IMR-90 (cell line): ENCODE data around the gene ATIC.

ENCODE experiments used
- ELK1 ChIP-seq: fragments of 150-350 bp; IDR thresholded peaks from 2 replicates; pipeline ENCODE4 v1.6.1; 2016; ENCODE audit warnings: low read depth, mild to moderate bottlenecking, low read length, moderate library complexity, borderline replicate concordance
- MAFK ChIP-seq: IDR thresholded peaks from 2 replicates; pipeline ENCODE4 v1.6.1; 2012; ENCODE audit warnings: low read depth, low read length, improper control_type of control experiment
- POLR2A ChIP-seq: IDR thresholded peaks from 2 replicates; pipeline ENCODE4 v1.6.1; 2012; ENCODE audit warnings: mild to moderate bottlenecking, low read depth, low read length
- RAD21 ChIP-seq: IDR thresholded peaks from 2 replicates; pipeline ENCODE4 v1.6.1; 2012; ENCODE audit warnings: low read length, improper control_type of control experiment
- RFX5 ChIP-seq: IDR thresholded peaks from 2 replicates; pipeline ENCODE4 v1.8.0; 2012; ENCODE audit warnings: low read depth, mild to moderate bottlenecking, low read length, moderate library complexity
- SMC3 ChIP-seq: fragments of 150-350 bp; IDR thresholded peaks from 2 replicates; pipeline ENCODE4 v1.6.1; 2016; ENCODE audit warnings: low read depth, mild to moderate bottlenecking, antibody characterized with exemption, low read length, moderate library complexity
- USF2 ChIP-seq: fragments of 150-350 bp; IDR thresholded peaks from 2 replicates; pipeline ENCODE4 v1.6.1; 2017; ENCODE audit warnings: mild to moderate bottlenecking, antibody characterized with exemption, low read length, low read depth
- TF ChIP-seq, protein P1 (sequence below): conservative IDR thresholded peaks from 2 replicates; pipeline ENCODE4 v1.5.1; 2012; ENCODE audit warnings: mild to moderate bottlenecking, low read depth, low read length, improper control_type of control experiment

GRCh38 chr2:215358312-215358845 is 46.5 kb downstream of the ATIC start:
- TF ChIP-seq RAD21 (no peak), ELK1 (no peak), POLR2A (no peak), MAFK (no peak), RFX5 (no peak), SMC3 (no peak), USF2 (no peak)
- TF ChIP-seq, protein P1, sequence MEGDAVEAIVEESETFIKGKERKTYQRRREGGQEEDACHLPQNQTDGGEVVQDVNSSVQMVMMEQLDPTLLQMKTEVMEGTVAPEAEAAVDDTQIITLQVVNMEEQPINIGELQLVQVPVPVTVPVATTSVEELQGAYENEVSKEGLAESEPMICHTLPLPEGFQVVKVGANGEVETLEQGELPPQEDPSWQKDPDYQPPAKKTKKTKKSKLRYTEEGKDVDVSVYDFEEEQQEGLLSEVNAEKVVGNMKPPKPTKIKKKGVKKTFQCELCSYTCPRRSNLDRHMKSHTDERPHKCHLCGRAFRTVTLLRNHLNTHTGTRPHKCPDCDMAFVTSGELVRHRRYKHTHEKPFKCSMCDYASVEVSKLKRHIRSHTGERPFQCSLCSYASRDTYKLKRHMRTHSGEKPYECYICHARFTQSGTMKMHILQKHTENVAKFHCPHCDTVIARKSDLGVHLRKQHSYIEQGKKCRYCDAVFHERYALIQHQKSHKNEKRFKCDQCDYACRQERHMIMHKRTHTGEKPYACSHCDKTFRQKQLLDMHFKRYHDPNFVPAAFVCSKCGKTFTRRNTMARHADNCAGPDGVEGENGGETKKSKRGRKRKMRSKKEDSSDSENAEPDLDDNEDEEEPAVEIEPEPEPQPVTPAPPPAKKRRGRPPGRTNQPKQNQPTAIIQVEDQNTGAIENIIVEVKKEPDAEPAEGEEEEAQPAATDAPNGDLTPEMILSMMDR: no peak
